ENCODE results near the gene PBX3. TPM values are rescaled to one million over a fixed set of nuclear protein-coding genes. Genes with fewer than 3 reads are reported as not detected.

The PBX3 gene
- total RNA-seq, 1 experiment from 2014 or later: 46.0 TPM

- Histone ChIP-seq H2BK12ac (ENCODE audit: insufficient read length, low read depth, low read length) (no peak overlapping the region), H3K23ac (ENCODE audit: insufficient read length, low read depth, low read length) (no peak overlapping the region), H3K9ac (ENCODE audit: extremely low read depth, insufficient read length, low read length) (no peak overlapping the region), H4K5ac (ENCODE audit: insufficient read length, low read depth, low read length) (no peak overlapping the region), H2BK20ac (ENCODE audit: low read depth, low read length, poor library complexity, severe bottlenecking) (no peak overlapping the region), H4K8ac (replicated peaks; ENCODE audit: insufficient read length, low read depth, low read length) (no peak overlapping the region), H3K79me1 (ENCODE audit: insufficient read depth, low read depth, low read length, poor library complexity, severe bottlenecking) (no peaks in the 10 kb centered on the region), H3T11ph (ENCODE audit: low read length) (no peak overlapping the region), H3K4me2 (ENCODE audit: insufficient read depth, insufficient read length, low read length) (no peak overlapping the region), H2BK120ac (ENCODE audit: low read depth, low read length, poor library complexity, severe bottlenecking) (no peak overlapping the region), H3K4me1 (ENCODE audit: insufficient read depth, low read length) (no peaks in the 10 kb centered on the region), H3K27me3 (ENCODE audit: insufficient read depth, low read length) (no peaks in the 10 kb centered on the region), H3K79me2 (ENCODE audit: insufficient read depth, low read length) (no peaks in the 10 kb centered on the region), H3K14ac (ENCODE audit: insufficient read depth, low read length) (no peak overlapping the region), H3K9me3 (ENCODE audit: control insufficient read depth, low read depth, low read length) (no peaks in the 10 kb centered on the region), H2AK5ac (ENCODE audit: insufficient read length, low read length) (no peak overlapping the region), H3K23me2 (ENCODE audit: insufficient read length, low read depth, low read length, poor library complexity, severe bottlenecking) (no peaks in the 10 kb centered on the region), H4K20me1 (ENCODE audit: control insufficient read depth, insufficient read depth, insufficient read length) (no peaks in the 10 kb centered on the region), H3K56ac (ENCODE audit: insufficient read length, low read depth, low read length) (no peak overlapping the region), H2BK5ac (ENCODE audit: insufficient read length, low read length) (no peak overlapping the region), H4K91ac (ENCODE audit: insufficient read length, low read depth, low read length) (no peak overlapping the region), H2BK15ac (ENCODE audit: low read depth, low read length) (no peak overlapping the region), H3K27ac (ENCODE audit: insufficient read length, low read depth, low read length) (no peak overlapping the region), H3K4ac (ENCODE audit: low read depth, low read length) (no peak overlapping the region), H3K18ac (ENCODE audit: insufficient read length, low read depth, low read length) (no peak overlapping the region), H2AFZ (ENCODE audit: low read length) (no peak overlapping the region)
- Mint-ChIP-seq H3K27ac (peak overlapping the region in 1 of 3 experiments; percentile 76; a peak in 1 of 7 replicates), H3K4me1 (peaks cover 4% of the 10 kb centered on the region in 2 experiments; a peak in 2 of 4 replicates), H3K27me3 (ENCODE audit: low read depth) (no peaks in the 10 kb centered on the region), H3K9me3 (no peaks in the 10 kb centered on the region), H3K4me3 (no peak overlapping the region), H3K36me3 (ENCODE audit: insufficient read depth in 1 of 3, low read depth in 3 of 3) (no peaks in the 10 kb centered on the region)
- no peak for TF ChIP-seq CTCF (conservative IDR thresholded peaks at IDR 0.05)
- no peak for DNase-seq
- no CpG with 5 or more reads among the region's 2 CpGs for WGBS (ENCODE audit: extremely low coverage, insufficient read length, low lambda C conversion rate)
Observed at GRCh38 chr9:125822160-125822559, 75.0 kb downstream of the PBX3 start.
